Urothelium cell line (cell line): ENCODE data around the gene GADD45B.

ENCODE experiments used
- DNase-seq: peaks from one replicate; pipeline ENCODE4 v3.0.0; 2011; ENCODE audit warnings: low spot score, mixed read lengths
- FAIRE-seq: peaks from 2 replicates; lab custom pipeline; 2011; peaks lifted over from hg19 to GRCh38; lab: Jason Lieb, UNC

Gene GADD45B, protein sequence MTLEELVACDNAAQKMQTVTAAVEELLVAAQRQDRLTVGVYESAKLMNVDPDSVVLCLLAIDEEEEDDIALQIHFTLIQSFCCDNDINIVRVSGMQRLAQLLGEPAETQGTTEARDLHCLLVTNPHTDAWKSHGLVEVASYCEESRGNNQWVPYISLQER

GRCh38 chr19:2475702-2476450 lies at the start of gene GADD45B:
Gene GADD45B (plus strand): TSS chr19:2476127. CDS start chr19:2476359, 232 bp downstream.
- FAIRE-seq (no peak), DNase-seq (peak; percentile 95)

GRCh38 chr19:2426611-2427428 lies 49.1 kb upstream of the GADD45B start:
- FAIRE-seq: no peak
- DNase-seq: peak; percentile 45

DNA sequence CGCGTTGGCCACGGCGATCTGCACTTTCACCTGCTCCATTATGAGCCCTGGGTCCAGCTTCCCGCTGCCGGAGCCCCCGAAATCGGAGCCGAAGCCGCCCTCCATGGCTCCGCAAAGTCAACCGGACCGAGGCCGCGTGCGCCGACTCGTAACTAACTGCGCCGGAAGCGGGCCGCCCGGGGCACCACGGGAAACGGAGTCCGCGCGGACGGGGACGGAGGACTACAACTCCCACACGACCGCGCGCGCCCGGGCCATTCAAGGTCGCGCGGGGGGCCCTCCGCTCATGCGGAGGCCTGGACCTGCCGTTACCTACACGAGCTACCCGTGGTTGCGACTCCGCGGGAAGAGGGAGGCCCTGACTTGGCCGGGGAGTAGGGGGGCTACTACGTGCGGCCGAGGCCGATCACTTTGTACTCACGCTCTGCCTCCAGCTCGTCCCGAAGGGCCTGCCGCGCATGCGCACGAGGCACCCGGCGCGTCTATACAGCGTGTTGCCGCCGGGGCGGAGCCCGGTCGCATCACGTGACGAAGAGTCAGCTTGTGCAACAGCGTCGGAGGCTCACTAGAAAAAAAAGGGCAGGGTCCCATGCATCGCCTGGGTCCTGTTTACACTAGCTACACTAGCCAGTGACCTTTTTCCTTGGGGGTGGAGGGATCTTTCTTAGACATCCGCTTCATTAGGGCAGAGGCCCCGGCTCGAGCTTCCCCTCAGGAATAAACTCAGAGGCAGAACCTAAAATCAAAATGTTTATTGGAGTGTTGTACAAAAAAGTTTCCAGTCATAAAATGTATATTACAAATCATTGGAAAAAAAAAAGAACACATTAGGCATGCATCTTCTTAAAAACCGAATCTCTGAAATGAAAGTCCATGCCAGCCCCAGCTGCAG lies 48.3 kb upstream of the GADD45B start, which contains the start of gene TIMM13:
TIMM13 (minus strand) TSS at position 158 of the 892 bp plus-strand sequence; CDS start at position 105, 53 bp downstream.
- peak; percentile 93 for DNase-seq
- FAIRE-seq: peak; percentile 52

DNA sequence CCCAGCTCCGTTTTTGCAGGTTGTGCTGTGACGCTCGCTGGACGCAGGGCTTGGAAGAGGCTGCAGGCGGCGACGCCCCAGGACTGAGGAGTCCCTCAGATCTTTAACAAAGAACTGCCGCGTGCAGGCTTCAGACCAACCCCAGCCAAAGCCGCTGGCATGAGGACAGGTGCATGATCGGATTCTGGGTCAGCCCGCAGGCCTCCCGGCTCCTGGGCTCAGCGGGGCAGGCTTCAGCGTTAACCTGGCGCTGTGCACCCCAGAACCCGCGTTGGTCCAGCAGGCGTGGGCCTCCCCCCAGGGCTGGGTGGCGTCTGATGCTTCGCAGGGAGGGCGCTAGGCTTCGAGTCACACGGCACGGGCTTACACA lies 47.6 kb upstream of the GADD45B start:
- FAIRE-seq (no peak), DNase-seq (no peak)

- FAIRE-seq: no peak
- DNase-seq: no peak
Measured at GRCh38 chr19:2428756-2429711, 46.9 kb upstream of the GADD45B start.

GRCh38 chr19:2429917-2430535 lies 45.9 kb upstream of the GADD45B start:
- DNase-seq (no peak), FAIRE-seq (no peak)

DNA sequence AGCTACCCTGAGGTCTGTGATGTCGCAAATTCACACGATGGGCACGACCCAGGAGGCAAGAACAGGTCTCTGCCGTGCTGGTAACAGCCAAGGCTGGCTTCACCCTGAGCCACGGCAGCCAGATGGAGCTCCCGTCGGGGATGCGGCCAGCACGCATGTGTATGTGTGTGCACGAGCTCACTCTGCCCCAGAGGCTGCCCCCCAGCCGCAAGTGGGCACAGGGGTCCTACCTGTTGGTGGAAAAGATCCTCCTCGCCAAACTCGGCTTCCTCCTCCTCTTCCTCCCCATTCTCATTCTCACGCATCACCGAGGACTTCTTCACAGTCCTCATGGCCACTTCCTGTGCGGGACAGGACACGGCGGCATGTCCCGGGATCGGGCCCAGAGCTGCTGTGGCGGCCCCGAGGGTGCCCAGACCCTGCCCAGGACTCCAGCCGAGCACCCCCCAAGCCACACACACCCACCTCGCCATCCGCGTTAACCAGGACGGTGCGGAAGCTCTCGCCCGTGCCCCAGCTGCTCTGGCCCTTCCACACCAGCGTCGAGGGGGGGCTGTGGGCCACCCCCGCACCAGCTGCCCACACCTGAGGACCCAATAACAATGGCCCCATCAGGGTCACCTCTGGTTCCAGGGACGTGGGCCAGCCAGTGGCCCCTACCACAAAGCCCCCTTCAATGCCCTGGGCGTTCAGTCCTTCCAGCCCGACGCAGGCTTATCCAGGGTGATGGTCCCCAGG lies 44.4 kb upstream of the GADD45B start:
- no peak for DNase-seq
- no peak for FAIRE-seq

- DNase-seq (no peak), FAIRE-seq (no peak)
Measured at GRCh38 chr19:2432131-2432848, 43.6 kb upstream of the GADD45B start.

- DNase-seq: no peak
- no peak for FAIRE-seq
Measured at GRCh38 chr19:2433854-2434253, 42.1 kb upstream of the GADD45B start.

GRCh38 chr19:2434267-2434666 lies 41.7 kb upstream of the GADD45B start:
- no peak for DNase-seq
- no peak for FAIRE-seq

DNA sequence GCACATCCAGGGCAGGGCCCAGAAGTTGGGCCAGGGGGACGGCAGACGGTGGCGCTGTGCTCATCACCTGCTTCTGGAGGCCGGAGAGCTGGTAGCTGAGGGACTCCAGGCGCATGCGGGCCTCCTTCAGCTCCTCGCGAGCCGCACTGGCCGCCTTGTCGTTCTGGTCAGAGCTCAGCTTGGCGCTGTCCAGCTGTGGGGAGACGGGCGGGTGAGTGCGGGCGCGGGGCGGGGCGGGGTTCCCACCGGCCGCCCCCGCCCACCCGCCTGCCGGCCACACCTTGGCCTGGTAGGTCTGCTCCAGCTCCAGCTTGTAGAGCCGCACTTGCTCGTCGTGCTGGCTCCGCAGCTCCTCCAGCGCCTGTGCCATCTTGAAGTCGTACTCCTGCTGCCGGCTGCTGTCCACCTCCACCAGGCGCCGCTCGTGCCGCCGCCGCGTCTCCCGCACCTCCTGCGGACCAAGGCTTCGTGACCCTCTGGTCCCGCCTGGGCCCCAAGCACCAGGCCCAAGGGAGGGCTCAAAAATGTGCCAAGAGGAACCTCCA lies 41.1 kb upstream of the GADD45B start:
- no peak for DNase-seq
- FAIRE-seq: no peak

DNA sequence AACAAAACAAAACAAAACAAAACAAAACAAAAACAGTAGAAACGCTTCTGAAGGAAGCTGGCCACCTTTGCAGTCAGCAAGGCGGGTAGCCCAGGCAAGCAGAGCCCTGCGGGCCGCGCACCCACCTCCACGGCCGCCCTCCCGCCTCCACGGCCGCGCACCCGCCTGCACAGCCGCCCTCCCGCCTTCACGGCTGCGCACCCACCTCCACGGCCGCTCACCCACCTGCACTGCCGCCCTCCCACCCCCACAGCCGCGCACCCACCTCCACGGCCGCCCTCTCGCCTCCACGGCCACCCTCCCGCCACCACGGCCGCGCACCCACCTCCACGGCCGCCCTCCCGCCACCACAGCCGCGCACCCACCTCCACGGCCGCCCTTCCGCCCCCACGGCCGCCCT lies 39.5 kb upstream of the GADD45B start:
- DNase-seq: no peak

DNA sequence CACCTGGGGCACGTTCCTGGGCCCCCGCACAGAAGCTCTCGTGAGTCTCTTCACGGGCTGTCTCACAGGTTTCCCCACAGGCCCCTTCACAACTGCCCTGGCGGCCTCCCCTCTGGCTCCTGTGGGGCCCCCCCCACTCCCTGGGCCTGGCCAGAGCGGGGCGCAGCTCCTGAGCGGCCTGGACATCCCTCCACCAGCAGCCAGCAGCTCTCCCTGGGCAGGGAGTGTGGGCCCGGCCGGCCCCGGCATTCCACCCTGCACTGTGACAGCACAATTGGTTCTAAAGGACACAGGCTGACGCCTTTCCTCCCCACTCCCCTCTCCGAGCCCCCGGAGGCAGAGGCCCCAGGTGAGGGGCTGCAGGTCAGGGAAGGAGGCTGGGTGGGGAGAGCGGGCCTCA lies 39.0 kb upstream of the GADD45B start:
- DNase-seq (no peak), FAIRE-seq (no peak)

More for the DNA sequence above, 39.5 kb upstream of the GADD45B start:
- no peak for FAIRE-seq

DNA sequence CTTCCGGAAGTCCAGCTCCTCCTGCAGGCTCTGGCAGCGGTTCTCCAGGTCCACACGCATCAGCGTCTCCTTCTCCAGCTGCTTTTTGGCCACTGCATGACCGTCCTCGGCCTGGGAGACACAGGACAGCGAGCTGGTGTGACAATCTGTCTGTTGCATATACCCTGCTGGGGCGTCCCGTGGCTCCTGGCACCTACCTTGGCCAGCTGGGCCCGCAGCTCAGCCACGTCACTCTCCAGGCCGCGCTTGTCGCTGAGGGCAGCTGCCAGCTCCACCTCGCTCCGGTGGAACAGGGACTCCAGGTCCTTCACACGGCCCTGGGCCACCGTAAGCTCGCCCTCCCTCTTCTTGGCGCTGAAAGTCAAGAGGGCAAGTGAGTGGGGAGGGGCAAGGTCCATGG lies 37.7 kb upstream of the GADD45B start:
- FAIRE-seq (no peak), DNase-seq (no peak)

DNA sequence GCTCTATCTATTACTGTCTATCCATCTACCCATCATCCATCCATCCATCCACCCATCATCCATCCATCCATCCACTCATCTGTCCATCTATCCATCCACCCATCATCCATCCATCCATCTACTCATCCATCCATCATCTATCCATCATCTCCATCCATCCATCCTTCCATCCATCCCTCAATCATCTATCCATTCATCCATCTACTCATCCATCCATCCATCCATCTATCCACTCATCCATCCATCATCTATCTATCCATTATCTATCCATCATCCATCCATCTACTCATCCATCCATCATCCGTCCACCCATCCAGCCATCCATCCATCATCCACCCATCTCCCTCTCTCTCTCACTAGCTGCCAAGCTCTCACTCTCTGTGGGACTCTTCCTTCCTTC lies 35.4 kb upstream of the GADD45B start:
- FAIRE-seq (no peak), DNase-seq (no peak)

DNA sequence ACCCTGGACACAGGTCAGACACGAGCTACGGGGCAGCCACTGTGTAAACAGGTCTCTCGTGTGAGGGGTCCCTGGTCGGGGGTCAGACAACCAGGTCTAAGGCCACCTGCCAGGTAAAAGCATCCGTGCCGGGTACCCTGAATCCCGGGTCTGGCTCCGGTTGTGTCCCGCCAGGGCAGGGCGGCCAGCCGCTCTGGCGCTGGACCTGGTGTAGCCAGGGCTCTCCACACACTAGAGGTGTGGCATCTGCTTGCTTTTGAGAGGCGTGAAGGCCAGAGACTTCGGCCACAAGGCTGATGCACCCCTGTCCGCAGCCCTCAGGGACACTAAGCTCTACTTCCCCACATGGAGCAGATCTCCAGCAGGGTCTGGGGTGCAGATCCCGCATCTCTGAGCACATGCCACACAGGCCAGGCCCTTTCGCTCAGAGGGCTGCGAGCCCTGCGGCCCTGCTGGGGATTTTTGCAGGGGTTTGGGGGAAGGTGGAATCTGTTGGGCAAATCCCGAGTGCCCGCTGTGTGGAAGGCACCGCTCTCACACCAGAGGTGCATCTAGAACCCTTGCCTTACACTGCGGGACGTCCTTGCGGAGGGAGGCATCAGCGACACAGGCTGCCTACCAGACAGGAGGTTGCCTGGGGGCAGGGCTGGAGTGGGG lies 34.7 kb upstream of the GADD45B start:
- FAIRE-seq: no peak
- DNase-seq: no peak
